OCI-LY3 (cell line): ENCODE results near the gene PGRMC1.

ENCODE experiments used
- EZH2phosphoT487 ChIP-seq: fragments of 200-600 bp; shearing (Covaris generic); IDR thresholded peaks from 2 replicates; pipeline ENCODE4 v1.6.1; 2018; ENCODE audit warnings: antibody characterized with exemption, mixed run types, low read depth
- TF ChIP-seq, protein P1 (sequence below): fragments of 200-600, 300-600 bp; sonication (generic); IDR thresholded peaks from 2 replicates; pipeline ENCODE4 v1.5.1; 2014; ENCODE audit warnings: antibody characterized with exemption, low read length, low read depth

DNA sequence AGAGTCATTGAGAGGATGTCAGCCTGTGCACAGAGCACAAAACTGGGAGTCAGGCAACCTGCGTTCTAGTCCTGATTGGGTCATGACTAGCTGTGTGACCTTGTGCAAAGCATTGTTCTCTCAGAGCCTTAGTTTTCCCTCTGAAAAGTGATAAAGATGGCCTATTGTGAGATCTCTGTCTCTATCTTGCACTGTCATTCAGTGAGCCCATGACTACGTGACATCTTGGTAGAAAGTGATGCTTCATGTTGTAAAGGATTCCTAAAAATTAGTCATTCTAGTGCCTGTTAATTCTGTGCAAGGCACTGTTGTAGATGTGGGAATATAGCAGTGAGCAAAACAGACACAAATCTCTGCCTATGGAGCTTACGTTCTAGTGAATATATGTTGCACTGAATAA lies 2.5 kb downstream of the PGRMC1 start:
- TF ChIP-seq, protein P1, sequence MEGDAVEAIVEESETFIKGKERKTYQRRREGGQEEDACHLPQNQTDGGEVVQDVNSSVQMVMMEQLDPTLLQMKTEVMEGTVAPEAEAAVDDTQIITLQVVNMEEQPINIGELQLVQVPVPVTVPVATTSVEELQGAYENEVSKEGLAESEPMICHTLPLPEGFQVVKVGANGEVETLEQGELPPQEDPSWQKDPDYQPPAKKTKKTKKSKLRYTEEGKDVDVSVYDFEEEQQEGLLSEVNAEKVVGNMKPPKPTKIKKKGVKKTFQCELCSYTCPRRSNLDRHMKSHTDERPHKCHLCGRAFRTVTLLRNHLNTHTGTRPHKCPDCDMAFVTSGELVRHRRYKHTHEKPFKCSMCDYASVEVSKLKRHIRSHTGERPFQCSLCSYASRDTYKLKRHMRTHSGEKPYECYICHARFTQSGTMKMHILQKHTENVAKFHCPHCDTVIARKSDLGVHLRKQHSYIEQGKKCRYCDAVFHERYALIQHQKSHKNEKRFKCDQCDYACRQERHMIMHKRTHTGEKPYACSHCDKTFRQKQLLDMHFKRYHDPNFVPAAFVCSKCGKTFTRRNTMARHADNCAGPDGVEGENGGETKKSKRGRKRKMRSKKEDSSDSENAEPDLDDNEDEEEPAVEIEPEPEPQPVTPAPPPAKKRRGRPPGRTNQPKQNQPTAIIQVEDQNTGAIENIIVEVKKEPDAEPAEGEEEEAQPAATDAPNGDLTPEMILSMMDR, result no peak
- no peak for TF ChIP-seq EZH2phosphoT487
